Neural progenitor cell (in vitro differentiated cells): ENCODE results near the gene GNRHR. TPM values are rescaled to one million over a fixed set of nuclear protein-coding genes. Genes with fewer than 3 reads are reported as not detected.

Experiments used
- DNase-seq: peaks from one replicate; pipeline ENCODE4 v3.0.0-alpha.2; 2016; ENCODE audit warnings: low spot score
- H2AFZ ChIP-seq: fragments of 200-600 bp; sonication (generic); replicated peaks from 2 replicates; pipeline ENCODE4 v1.6.1; 2016; ENCODE audit warnings: antibody characterized with exemption
- H3F3A ChIP-seq: fragments of 200-600 bp; sonication (generic); 2 replicates; pipeline ENCODE4 v1.6.1; 2016; ENCODE audit warnings: antibody characterized with exemption, low read depth
- H3K27ac ChIP-seq: fragments of 200-600 bp; sonication (generic); 2 replicates; pipeline ENCODE4 v1.5.1; 2016; ENCODE audit warnings: mild to moderate bottlenecking
- H3K27me3 ChIP-seq: fragments of 200-600 bp; sonication (generic); 2 replicates; pipeline ENCODE4 v1.6.1; 2016; ENCODE audit warnings: mild to moderate bottlenecking, moderate library complexity
- H3K36me3 ChIP-seq: fragments of 200-600 bp; sonication (generic); 2 replicates; pipeline ENCODE4 v1.5.1; 2016
- H3K4me1 ChIP-seq: fragments of 200-600 bp; sonication (generic); 2 replicates; pipeline ENCODE4 v1.6.1; 2016; ENCODE audit warnings: mixed run types
- H3K4me2 ChIP-seq: fragments of 200-600 bp; sonication (generic); 2 replicates; pipeline ENCODE4 v1.6.1; 2016
- H3K4me3 ChIP-seq: fragments of 200-600 bp; sonication (generic); 2 replicates; pipeline ENCODE4 v1.5.1; 2016
- H3K79me2 ChIP-seq: fragments of 200-600 bp; sonication (generic); 2 replicates; pipeline ENCODE4 v1.6.1; 2016; ENCODE audit warnings: low read depth
- H3K9ac ChIP-seq: fragments of 200-600 bp; sonication (generic); 2 replicates; pipeline ENCODE4 v1.6.1; 2016
- H3K9me3 ChIP-seq: fragments of 200-600 bp; sonication (generic); 2 replicates; pipeline ENCODE4 v1.5.1; 2016; ENCODE audit warnings: low read depth
- H4K20me1 ChIP-seq: fragments of 200-600 bp; sonication (generic); 2 replicates; pipeline ENCODE4 v1.6.1; 2016; ENCODE audit warnings: low read depth
- H3K27ac Mint-ChIP-seq: 3 replicates; pipeline ENCODE4 v1.8.0; 2021; ENCODE audit warnings: mixed read lengths
- H3K27me3 Mint-ChIP-seq: 2 replicates; pipeline ENCODE4 v1.8.0; 2022; ENCODE audit warnings: low read depth, mild to moderate bottlenecking, inconsistent platforms, moderate library complexity, mixed read lengths; ENCODE audit not compliant: insufficient read depth
- H3K36me3 Mint-ChIP-seq: 3 replicates; pipeline ENCODE4 v1.8.0; 2021; ENCODE audit warnings: mixed read lengths
- H3K4me1 Mint-ChIP-seq: 3 replicates; pipeline ENCODE4 v1.8.0; 2021; ENCODE audit warnings: mixed read lengths
- H3K4me3 Mint-ChIP-seq: 3 replicates; pipeline ENCODE4 v1.8.0; 2021; ENCODE audit warnings: mild to moderate bottlenecking, moderate library complexity, mixed read lengths
- H3K9me3 Mint-ChIP-seq: 3 replicates; pipeline ENCODE4 v1.8.0; 2020; ENCODE audit warnings: mixed read lengths
- EZH2 ChIP-seq: fragments of 200-600 bp; sonication (generic); IDR thresholded peaks from 2 replicates; pipeline ENCODE4 v1.6.1; 2017; ENCODE audit warnings: antibody characterized with exemption, mild to moderate bottlenecking, moderate library complexity
- EZH2phosphoT487 ChIP-seq: fragments of 200-600 bp; sonication (generic); IDR thresholded peaks from 2 replicates; pipeline ENCODE4 v1.6.1; 2017; ENCODE audit warnings: antibody characterized with exemption
- total RNA-seq: library from RNA; depleted of rRNA; stranded (reverse); fragments of >200 nt; gene quantifications from 2 replicates; pipeline ENCODE4 v1.2.3, GENCODE V29; 2015; ENCODE audit warnings: low replicate concordance
- TF ChIP-seq, protein P1 (sequence below): fragments of 200-600 bp; sonication (generic); IDR thresholded peaks from 2 replicates; pipeline ENCODE4 v1.5.1; 2017; ENCODE audit warnings: antibody characterized with exemption, mild to moderate bottlenecking

Gene GNRHR
- total RNA-seq, 1 donor from 2014 or later: not detected

DNA sequence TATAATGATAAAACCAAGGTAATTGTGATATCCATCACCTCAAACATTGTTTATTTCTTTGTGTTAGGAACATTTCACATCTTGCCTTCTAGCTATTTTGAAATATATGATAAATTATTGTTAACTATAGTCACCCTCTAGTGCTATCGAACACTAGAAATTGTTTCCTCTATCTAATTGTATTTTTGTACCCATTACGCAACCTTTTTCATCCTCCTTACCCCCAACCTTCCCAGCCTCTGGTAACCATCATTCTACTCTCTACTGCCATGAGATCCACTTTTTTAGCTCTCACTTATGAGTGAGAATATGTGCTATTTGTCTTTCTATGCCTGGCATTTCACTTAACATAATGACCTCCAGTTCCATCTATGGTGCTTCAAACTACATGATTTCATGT is 49.3 kb downstream of the GNRHR start:
- H3K4me1 Mint-ChIP-seq: peaks cover 19% of the 10 kb centered on the region
- Histone ChIP-seq H3K4me2 (no peak overlapping the region), H3K9me3 (no peaks in the 10 kb centered on the region), H3K79me2 (peaks cover 75% of the 10 kb centered on the region), H3K27ac (no peak overlapping the region), H4K20me1 (no peaks in the 10 kb centered on the region), H3K4me1 (peaks cover 9% of the 10 kb centered on the region), H2AFZ (no peak overlapping the region), H3F3A (peaks cover 9% of the 10 kb centered on the region), H3K36me3 (no peaks in the 10 kb centered on the region), H3K4me3 (no peak overlapping the region), H3K27me3 (no peaks in the 10 kb centered on the region), H3K9ac (no peak overlapping the region)
- peaks cover 9% of the 10 kb centered on the region for H3K36me3 Mint-ChIP-seq
- H3K9me3 Mint-ChIP-seq: peaks cover 8% of the 10 kb centered on the region
- no peak for DNase-seq
- H3K4me3 Mint-ChIP-seq: no peak overlapping the region
- peaks cover 2% of the 10 kb centered on the region for H3K27me3 Mint-ChIP-seq
- TF ChIP-seq, protein P1, sequence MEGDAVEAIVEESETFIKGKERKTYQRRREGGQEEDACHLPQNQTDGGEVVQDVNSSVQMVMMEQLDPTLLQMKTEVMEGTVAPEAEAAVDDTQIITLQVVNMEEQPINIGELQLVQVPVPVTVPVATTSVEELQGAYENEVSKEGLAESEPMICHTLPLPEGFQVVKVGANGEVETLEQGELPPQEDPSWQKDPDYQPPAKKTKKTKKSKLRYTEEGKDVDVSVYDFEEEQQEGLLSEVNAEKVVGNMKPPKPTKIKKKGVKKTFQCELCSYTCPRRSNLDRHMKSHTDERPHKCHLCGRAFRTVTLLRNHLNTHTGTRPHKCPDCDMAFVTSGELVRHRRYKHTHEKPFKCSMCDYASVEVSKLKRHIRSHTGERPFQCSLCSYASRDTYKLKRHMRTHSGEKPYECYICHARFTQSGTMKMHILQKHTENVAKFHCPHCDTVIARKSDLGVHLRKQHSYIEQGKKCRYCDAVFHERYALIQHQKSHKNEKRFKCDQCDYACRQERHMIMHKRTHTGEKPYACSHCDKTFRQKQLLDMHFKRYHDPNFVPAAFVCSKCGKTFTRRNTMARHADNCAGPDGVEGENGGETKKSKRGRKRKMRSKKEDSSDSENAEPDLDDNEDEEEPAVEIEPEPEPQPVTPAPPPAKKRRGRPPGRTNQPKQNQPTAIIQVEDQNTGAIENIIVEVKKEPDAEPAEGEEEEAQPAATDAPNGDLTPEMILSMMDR: no peak
- TF ChIP-seq EZH2: no peak
- no peak for TF ChIP-seq EZH2phosphoT487
- no peak overlapping the region for H3K27ac Mint-ChIP-seq

DNA sequence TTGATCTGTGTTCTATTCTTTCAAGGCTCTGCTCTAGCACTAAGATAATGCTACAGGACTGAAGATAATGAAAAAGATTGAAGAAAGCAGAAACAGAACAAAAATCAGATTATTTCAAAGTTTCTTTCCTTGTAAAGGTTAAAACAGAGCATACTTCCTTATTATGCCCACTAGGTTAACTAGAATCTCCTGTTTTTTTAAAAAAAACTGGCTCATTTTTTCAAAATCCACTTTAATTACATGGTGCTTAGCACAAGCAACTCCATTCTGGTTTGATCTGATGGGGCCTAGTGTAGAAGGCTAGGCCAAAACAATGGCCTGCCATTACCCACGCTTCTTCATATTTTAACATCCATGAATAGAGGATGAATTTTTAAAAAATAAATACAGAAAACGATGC is 52.0 kb downstream of the GNRHR start:
- peak overlapping the region; percentile 80 for H3K4me3 ChIP-seq
- H3K4me1 ChIP-seq: peaks cover 15% of the 10 kb centered on the region
- Mint-ChIP-seq H3K27ac (no peak overlapping the region), H3K4me3 (peak overlapping the region; percentile 94), H3K27me3 (peaks cover 2% of the 10 kb centered on the region), H3K4me1 (peaks cover 26% of the 10 kb centered on the region), H3K36me3 (peaks cover 16% of the 10 kb centered on the region), H3K9me3 (peaks cover 2% of the 10 kb centered on the region)
- no peak overlapping the region for H3K9ac ChIP-seq
- H4K20me1 ChIP-seq: no peaks in the 10 kb centered on the region
- H3K27ac ChIP-seq: no peak overlapping the region
- no peak overlapping the region for H2AFZ ChIP-seq
- no peaks in the 10 kb centered on the region for H3K27me3 ChIP-seq
- no peaks in the 10 kb centered on the region for H3K9me3 ChIP-seq
- H3K4me2 ChIP-seq: peak overlapping the region; percentile 95
- TF ChIP-seq EZH2 (no peak), EZH2phosphoT487 (no peak)
- TF ChIP-seq, protein P1: no peak
- H3K36me3 ChIP-seq: no peaks in the 10 kb centered on the region
- no peak for DNase-seq
- peaks cover 75% of the 10 kb centered on the region for H3K79me2 ChIP-seq
- peaks cover 9% of the 10 kb centered on the region for H3F3A ChIP-seq

DNA sequence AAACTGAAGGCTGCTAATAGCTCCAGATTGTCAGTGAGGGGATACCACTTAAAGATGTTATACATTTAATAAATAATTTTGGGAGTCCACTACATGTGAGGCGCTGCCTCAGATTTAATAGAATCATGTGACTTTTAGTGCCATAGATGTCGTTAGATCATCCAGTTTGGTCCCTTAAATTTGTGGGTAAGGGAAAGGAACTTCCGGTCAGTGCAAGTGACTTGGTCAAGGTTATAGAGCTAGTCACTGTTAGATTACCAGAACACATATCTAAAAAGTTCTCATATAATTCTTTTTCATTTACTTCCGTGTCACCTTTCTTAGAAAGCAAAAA is 52.7 kb downstream of the GNRHR start:
- Mint-ChIP-seq H3K4me3 (peak overlapping the region; percentile 94), H3K36me3 (peaks cover 12% of the 10 kb centered on the region), H3K9me3 (no peaks in the 10 kb centered on the region), H3K27me3 (peaks cover 2% of the 10 kb centered on the region), H3K4me1 (peaks cover 26% of the 10 kb centered on the region), H3K27ac (no peak overlapping the region)
- Histone ChIP-seq H3K79me2 (peaks cover 75% of the 10 kb centered on the region), H3K4me2 (peak overlapping the region; percentile 95), H3K27ac (no peak overlapping the region), H3K36me3 (no peaks in the 10 kb centered on the region), H3K9me3 (no peaks in the 10 kb centered on the region), H4K20me1 (no peaks in the 10 kb centered on the region), H3K4me1 (peaks cover 15% of the 10 kb centered on the region), H3F3A (peaks cover 9% of the 10 kb centered on the region), H3K9ac (no peak overlapping the region), H3K27me3 (no peaks in the 10 kb centered on the region), H2AFZ (peak overlapping the region; percentile 95), H3K4me3 (peak overlapping the region; percentile 80)
- no peak for DNase-seq
- no peak for TF ChIP-seq EZH2phosphoT487

DNA sequence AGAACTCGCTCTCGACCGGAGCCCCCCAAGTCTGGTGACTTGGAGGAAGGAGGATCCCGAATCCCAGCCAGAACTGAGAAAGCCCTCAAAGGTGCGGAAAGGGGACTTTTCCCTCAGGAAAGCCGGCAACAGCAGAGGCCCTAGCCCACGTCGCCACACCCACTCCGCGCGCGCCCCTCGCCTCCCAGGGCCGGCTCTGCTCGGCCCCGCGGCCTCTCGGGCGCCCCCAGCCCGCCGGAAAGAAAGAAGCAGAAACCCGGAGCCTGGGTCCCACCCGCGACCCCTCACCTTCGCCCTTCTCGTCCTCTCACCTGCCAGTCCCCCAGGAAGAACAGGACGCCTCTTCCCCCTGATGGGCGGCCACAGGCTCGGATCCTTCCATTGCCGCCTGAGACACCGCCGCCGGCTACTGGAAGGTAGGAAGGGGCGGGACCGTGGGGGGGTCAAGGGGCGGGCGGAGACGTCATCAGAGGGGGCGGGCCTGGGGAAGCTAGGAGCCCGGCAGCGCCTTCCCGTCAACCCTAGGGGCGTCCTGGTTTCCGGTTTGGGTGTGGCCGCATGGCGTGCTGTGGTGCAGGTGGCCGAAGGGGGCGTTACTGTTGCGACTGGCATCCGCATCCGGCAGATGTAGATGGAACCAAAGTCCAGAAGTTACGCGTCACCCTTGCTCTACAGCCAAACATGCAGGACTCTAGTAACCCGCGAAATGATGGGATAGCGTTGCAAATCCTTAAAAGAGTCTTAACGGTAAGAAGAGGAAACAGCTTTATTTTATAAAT is 53.3 kb downstream of the GNRHR start, which contains the start of gene UBA6:
Gene UBA6 (minus strand): TSS at position 418 of the 779 bp plus-strand sequence. CDS start 36 bp downstream, at position 382.
- Histone ChIP-seq H3K4me2 (peak within 1 kb of the TSS; percentile 95), H3K4me1 (peaks cover 15% of the 10 kb centered on the region), H4K20me1 (no peaks in the 10 kb centered on the region), H3K27ac (peak within 1 kb of the TSS; percentile 56), H3K27me3 (no peaks in the 10 kb centered on the region), H3K4me3 (peak within 1 kb of the TSS; percentile 80), H3K79me2 (peaks cover 75% of the 10 kb centered on the region), H3K9me3 (no peaks in the 10 kb centered on the region), H3K9ac (peak within 1 kb of the TSS; percentile 88), H2AFZ (peak within 1 kb of the TSS; percentile 95), H3F3A (peaks cover 9% of the 10 kb centered on the region), H3K36me3 (no peaks in the 10 kb centered on the region)
- Mint-ChIP-seq H3K4me3 (peak within 1 kb of the TSS; percentile 94), H3K27me3 (peaks cover 2% of the 10 kb centered on the region), H3K36me3 (peaks cover 14% of the 10 kb centered on the region), H3K27ac (peak within 1 kb of the TSS; percentile 93), H3K4me1 (peaks cover 26% of the 10 kb centered on the region), H3K9me3 (no peaks in the 10 kb centered on the region)
- DNase-seq: peak; percentile 98
- no peak for TF ChIP-seq EZH2phosphoT487
- TF ChIP-seq, protein P1: peak; percentile 52
- no peak for TF ChIP-seq EZH2
